Trophoblast cell (in vitro differentiated cells and primary cell): ENCODE measurements around the gene NAA30. TPM values are rescaled to one million over a fixed set of nuclear protein-coding genes. Genes with fewer than 3 reads are reported as not detected.
"Not testable (repeated sequence)": the region's sequence is repeated elsewhere in the genome, so short reads cannot be mapped to it uniquely, and the experiment has no call there.

Experiments used
- DNase-seq, 2 donors: peaks; one replicate each; pipeline ENCODE4 v3.0.0-alpha.2; 2016
- H2AFZ ChIP-seq: 2 replicates; pipeline ENCODE4 v1.6.1; 2013; ENCODE audit warnings: low read length, moderate library complexity, mild to moderate bottlenecking; ENCODE audit not compliant: insufficient read depth, poor library complexity
- H2AK5ac ChIP-seq: 2 replicates; pipeline ENCODE4 v1.6.1; 2013; ENCODE audit warnings: mild to moderate bottlenecking, low read length
- H2BK120ac ChIP-seq: 2 replicates; pipeline ENCODE4 v1.6.1; 2013; ENCODE audit warnings: low read length, mild to moderate bottlenecking, moderate library complexity; ENCODE audit not compliant: insufficient read depth, poor library complexity
- H2BK12ac ChIP-seq: 2 replicates; pipeline ENCODE4 v1.6.1; 2013; ENCODE audit warnings: mild to moderate bottlenecking, low read length, moderate library complexity
- H2BK5ac ChIP-seq: 2 replicates; pipeline ENCODE4 v1.6.1; 2013; ENCODE audit warnings: low read length, low read depth, moderate library complexity, mild to moderate bottlenecking; ENCODE audit not compliant: poor library complexity
- H3K14ac ChIP-seq: 2 replicates; pipeline ENCODE4 v1.6.1; 2013; ENCODE audit warnings: mild to moderate bottlenecking, low read length
- H3K18ac ChIP-seq: 2 replicates; pipeline ENCODE4 v1.6.1; 2013; ENCODE audit warnings: mild to moderate bottlenecking, low read length
- H3K23ac ChIP-seq: 2 replicates; pipeline ENCODE4 v1.6.1; 2013; ENCODE audit warnings: low read length
- H3K27ac ChIP-seq: 2 replicates; pipeline ENCODE4 v1.5.1; 2013; ENCODE audit warnings: low read depth, mild to moderate bottlenecking, inconsistent platforms, low read length, moderate library complexity
- H3K27me3 ChIP-seq: 2 replicates; pipeline ENCODE4 v1.6.1; 2013; ENCODE audit warnings: inconsistent platforms, mild to moderate bottlenecking, low read length, moderate library complexity; ENCODE audit not compliant: insufficient read depth
- H3K36me3 ChIP-seq, 2 experiments: 1 replicate in 1 of 2; 2 replicates in 1 of 2; pipeline ENCODE4 v1.6.1; 2013; ENCODE audit warnings: low read length in 2 of 2, mild to moderate bottlenecking in 2 of 2, moderate library complexity in 1 of 2; ENCODE audit not compliant: insufficient read depth in 2 of 2, control insufficient read depth in 1 of 2
- H3K4ac ChIP-seq: 2 replicates; pipeline ENCODE4 v1.6.1; 2013; ENCODE audit warnings: low read depth, mild to moderate bottlenecking, low read length, moderate library complexity
- H3K4me1 ChIP-seq, 2 experiments: 1 replicate in 1 of 2; 2 replicates in 1 of 2; pipeline ENCODE4 v1.6.1; 2013; ENCODE audit warnings: low read length in 2 of 2, mild to moderate bottlenecking in 2 of 2, moderate library complexity in 1 of 2; ENCODE audit not compliant: insufficient read depth in 2 of 2, control insufficient read depth in 1 of 2
- H3K4me2 ChIP-seq: 2 replicates; pipeline ENCODE4 v1.6.1; 2013; ENCODE audit warnings: inconsistent platforms, mild to moderate bottlenecking, low read length, moderate library complexity
- H3K4me3 ChIP-seq: 2 replicates; pipeline ENCODE4 v1.5.1; 2013; ENCODE audit warnings: mild to moderate bottlenecking, low read depth, low read length, inconsistent platforms
- H3K79me1 ChIP-seq: one replicate; pipeline ENCODE4 v1.6.1; 2013; ENCODE audit warnings: low read length
- H3K79me2 ChIP-seq: 2 replicates; pipeline ENCODE4 v1.6.1; 2013; ENCODE audit warnings: low read length, mild to moderate bottlenecking; ENCODE audit not compliant: control insufficient read depth, insufficient read depth, poor library complexity
- H3K9ac ChIP-seq: 2 replicates; pipeline ENCODE4 v1.6.1; 2013; ENCODE audit warnings: mild to moderate bottlenecking, low read length
- H3K9me3 ChIP-seq: 2 replicates; pipeline ENCODE4 v1.6.1; 2013; ENCODE audit warnings: low read depth, mild to moderate bottlenecking, control low read depth, inconsistent platforms, low read length; ENCODE audit not compliant: insufficient read depth
- H4K12ac ChIP-seq: 2 replicates; pipeline ENCODE4 v1.6.1; 2013; ENCODE audit warnings: low read depth, mild to moderate bottlenecking, low read length, moderate library complexity
- H4K8ac ChIP-seq: 2 replicates; pipeline ENCODE4 v1.6.1; 2013; ENCODE audit warnings: low read depth, mild to moderate bottlenecking, low read length, moderate library complexity
- H4K91ac ChIP-seq: one replicate; pipeline ENCODE4 v1.6.1; 2013; ENCODE audit warnings: low read depth, mild to moderate bottlenecking, low read length, moderate library complexity
- WGBS: extraction: QIAGEN DNeasy Blood & Tissue Kit; methylation state at CpG from one replicate; pipeline ENCODE4 v1.1.7; 2013; ENCODE audit warnings: missing lambda C conversion rate; ENCODE audit not compliant: insufficient read length, insufficient coverage; ENCODE audit errors: extremely low coverage; 5-methylcytosine and 5-hydroxymethylcytosine counted together
- polyA plus RNA-seq: library from polyadenylated mRNA; stranded (reverse); fragments of 200-250 nt; gene quantifications from 2 replicates; pipeline ENCODE4 v1.2.3, GENCODE V29; 2013

The NAA30 gene
- 34.4 and 35.1 TPM in 2 replicates for polyA plus RNA-seq

DNA sequence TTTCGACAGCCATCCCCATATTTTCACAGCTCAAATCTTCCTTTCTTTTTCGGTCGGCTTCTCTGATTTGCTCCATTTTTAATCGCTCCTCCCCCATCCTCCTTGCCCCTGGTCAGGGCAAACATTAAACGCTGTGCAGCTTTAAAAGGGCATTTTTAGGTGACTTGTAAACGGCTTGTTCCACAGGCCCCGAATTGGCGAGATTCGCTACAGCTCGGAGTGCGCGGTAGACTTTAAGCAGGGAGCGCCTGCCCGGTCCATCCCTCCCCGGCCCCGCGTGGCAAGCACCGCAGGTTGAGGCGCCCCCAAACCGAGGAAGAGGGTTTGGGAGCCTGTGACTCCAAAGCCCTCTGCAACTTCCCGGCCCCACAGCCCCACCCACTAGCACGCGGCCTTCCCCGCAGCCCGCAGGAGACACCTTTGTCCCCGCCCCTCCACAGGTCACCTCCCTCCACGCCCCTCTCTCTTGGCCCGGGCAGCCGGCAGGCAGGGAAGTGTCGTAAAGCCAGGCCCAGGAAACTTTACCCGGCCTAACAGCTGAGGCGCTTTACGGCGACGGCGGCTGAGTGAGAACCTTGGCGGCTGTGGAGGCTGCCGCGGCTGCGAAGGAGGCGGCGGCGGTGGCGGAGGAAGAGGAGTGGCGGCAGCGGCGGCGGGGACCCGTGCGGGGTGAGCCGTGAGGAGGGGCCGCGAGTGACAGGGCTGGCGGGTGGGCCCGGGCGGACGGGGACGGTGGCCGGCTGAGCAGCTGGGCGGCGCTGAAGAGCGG lies at the start of gene NAA30:
TSS of gene NAA30 (plus strand) at position 550 of the 769 bp plus-strand sequence. CDS start 372 bp downstream, outside the sequence.
- WGBS, result no CpG with 5 or more reads among the region's 62 CpGs
- no peaks in the 10 kb centered on the region for H3K9me3 ChIP-seq
- H3K27me3 ChIP-seq, result no peaks in the 10 kb centered on the region
- no peak within 1 kb of the TSS for H3K23ac ChIP-seq
- peak within 1 kb of the TSS; percentile 81 for H3K9ac ChIP-seq
- H2AK5ac ChIP-seq, result peak within 1 kb of the TSS; percentile 34
- peak within 1 kb of the TSS; percentile 75 for H4K91ac ChIP-seq
- peak within 1 kb of the TSS; percentile 79 for H4K12ac ChIP-seq
- H3K4ac ChIP-seq, result peak within 1 kb of the TSS; percentile 88
- peak within 1 kb of the TSS; percentile 74 for H2BK5ac ChIP-seq
- peak within 1 kb of the TSS; percentile 62 for H2BK120ac ChIP-seq
- DNase-seq, result peak; percentile 95 to 97
- peak within 1 kb of the TSS; percentile 80 for H2AFZ ChIP-seq
- H3K4me1 ChIP-seq, result peaks cover 4 to 7% of the 10 kb centered on the region in 2 experiments
- peaks cover 12% of the 10 kb centered on the region for H3K79me1 ChIP-seq
- peak within 1 kb of the TSS; percentile 91 for H4K8ac ChIP-seq
- H2BK12ac ChIP-seq, result no peak within 1 kb of the TSS
- H3K27ac ChIP-seq, result peak within 1 kb of the TSS; percentile 54
- peak within 1 kb of the TSS; percentile 79 for H3K4me2 ChIP-seq
- peak within 1 kb of the TSS; percentile 91 for H3K18ac ChIP-seq
- H3K14ac ChIP-seq, result peak within 1 kb of the TSS; percentile 78
- no peaks in the 10 kb centered on the region for H3K36me3 ChIP-seq
- H3K79me2 ChIP-seq, result peaks cover 13% of the 10 kb centered on the region
- H3K4me3 ChIP-seq, result peak within 1 kb of the TSS; percentile 96

DNA sequence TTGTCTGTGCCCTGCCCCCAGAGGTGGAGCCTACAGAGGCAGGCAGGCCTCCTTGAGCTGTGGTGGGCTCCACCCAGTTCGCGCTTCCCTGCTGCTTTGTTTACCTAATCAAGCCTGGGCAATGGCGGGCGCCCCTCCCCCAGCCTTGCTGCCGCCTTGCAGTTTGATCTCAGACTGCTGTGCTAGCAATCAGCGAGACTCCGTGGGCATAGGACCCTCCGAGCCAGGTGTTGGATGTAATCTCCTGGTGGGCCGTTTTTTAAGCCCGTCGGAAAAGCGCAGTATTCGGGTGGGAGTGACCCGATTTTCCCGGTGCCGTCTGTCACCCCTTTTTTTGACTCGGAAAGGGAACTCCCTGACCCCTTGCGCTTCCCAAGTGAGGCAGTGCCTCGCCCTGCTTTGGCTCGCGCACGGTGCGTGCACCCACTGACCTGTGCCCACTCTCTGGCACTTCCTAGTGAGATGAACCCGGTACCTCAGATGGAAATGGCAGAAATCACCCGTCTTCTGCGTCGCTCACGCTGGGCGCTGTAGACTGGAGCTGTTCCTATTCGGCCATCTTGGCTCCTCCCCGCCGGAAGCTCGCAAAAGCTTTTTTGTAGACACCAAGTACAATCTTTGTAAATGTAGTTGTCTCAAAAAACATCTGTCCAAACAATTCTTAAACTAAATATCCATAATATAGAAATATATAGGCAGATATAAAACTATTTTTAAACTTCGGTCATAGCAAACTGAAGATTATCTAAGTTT lies 46.7 kb upstream of the NAA30 start:
- not testable (repeated sequence) for H2BK120ac ChIP-seq, H2AK5ac ChIP-seq, H3K23ac ChIP-seq, H3K79me2 ChIP-seq, H2BK5ac ChIP-seq, H3K36me3 ChIP-seq, H4K12ac ChIP-seq, H3K9me3 ChIP-seq, H3K27ac ChIP-seq, DNase-seq, H3K4me1 ChIP-seq, H3K27me3 ChIP-seq, H3K4me3 ChIP-seq, H3K79me1 ChIP-seq, H3K14ac ChIP-seq, H3K4me2 ChIP-seq, H2AFZ ChIP-seq, H3K18ac ChIP-seq, H3K9ac ChIP-seq, H2BK12ac ChIP-seq, H3K4ac ChIP-seq
- Histone ChIP-seq H4K91ac (peak overlapping the region; percentile 2), H4K8ac (peak overlapping the region; percentile 10)
- no CpG with 5 or more reads among the region's 34 CpGs for WGBS

DNA sequence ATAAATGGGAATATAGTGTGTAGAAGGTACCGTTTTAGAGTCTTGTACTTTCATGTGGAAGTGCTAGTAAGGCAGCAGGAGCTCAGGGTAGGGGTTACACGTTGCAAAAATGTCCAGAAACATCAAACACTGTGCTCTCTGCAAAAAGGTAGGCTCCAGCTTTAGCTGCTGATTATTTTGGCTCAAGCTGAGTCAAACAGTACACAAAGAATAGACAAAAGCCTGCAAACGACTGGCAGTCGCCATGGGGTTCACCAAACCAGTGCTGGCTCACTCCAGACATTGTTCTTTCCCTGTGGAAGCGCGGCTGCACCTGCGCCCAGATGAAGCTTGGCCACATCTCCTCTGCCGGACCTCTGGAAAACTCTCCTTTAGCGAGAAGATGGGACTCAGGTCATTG lies 45.3 kb upstream of the NAA30 start:
- Histone ChIP-seq H2BK12ac (no peak overlapping the region), H3K9me3 (no peaks in the 10 kb centered on the region), H3K4me3 (no peak overlapping the region), H3K36me3 (no peaks in the 10 kb centered on the region), H2AK5ac (no peak overlapping the region), H3K79me2 (no peaks in the 10 kb centered on the region), H4K12ac (no peak overlapping the region), H3K79me1 (no peaks in the 10 kb centered on the region), H3K4ac (no peak overlapping the region), H4K91ac (no peak overlapping the region), H3K14ac (no peak overlapping the region), H3K9ac (no peak overlapping the region), H4K8ac (peak overlapping the region; percentile 10), H3K18ac (no peak overlapping the region), H3K4me1 (no peaks in the 10 kb centered on the region), H3K27ac (no peak overlapping the region), H3K23ac (no peak overlapping the region), H3K4me2 (no peak overlapping the region), H2BK120ac (no peak overlapping the region), H3K27me3 (no peaks in the 10 kb centered on the region), H2BK5ac (no peak overlapping the region), H2AFZ (no peak overlapping the region)
- no peak for DNase-seq
- WGBS, result no CpG with 5 or more reads among the region's 9 CpGs

DNA sequence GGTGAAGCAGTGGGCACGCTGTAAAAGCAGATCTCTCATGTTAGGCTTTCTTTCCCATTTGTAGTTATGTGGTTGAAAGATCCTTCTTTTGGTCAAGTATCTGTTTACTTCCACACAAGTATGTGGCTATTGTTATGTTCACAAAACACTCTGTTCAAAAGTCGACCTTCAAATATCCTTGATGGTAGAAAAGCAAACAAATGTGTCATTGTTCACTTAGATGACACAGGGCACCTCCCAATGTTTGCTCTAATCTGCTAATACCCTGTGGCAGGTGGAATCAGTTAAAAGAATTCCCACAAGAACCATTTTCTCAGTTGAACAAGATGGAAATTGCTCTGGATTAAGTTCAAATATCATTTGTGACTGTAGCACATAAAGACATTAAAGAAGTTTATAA lies 43.6 kb upstream of the NAA30 start:
- Histone ChIP-seq H3K27ac (no peak overlapping the region), H2BK5ac (no peak overlapping the region), H4K91ac (no peak overlapping the region), H3K18ac (no peak overlapping the region), H3K4me2 (no peak overlapping the region), H2BK12ac (no peak overlapping the region), H3K4me3 (no peak overlapping the region), H3K4me1 (no peaks in the 10 kb centered on the region), H4K8ac (no peak overlapping the region), H2AK5ac (no peak overlapping the region), H2AFZ (no peak overlapping the region), H3K27me3 (no peaks in the 10 kb centered on the region), H4K12ac (no peak overlapping the region), H3K79me2 (no peaks in the 10 kb centered on the region), H3K79me1 (no peaks in the 10 kb centered on the region), H3K4ac (no peak overlapping the region), H2BK120ac (no peak overlapping the region), H3K9me3 (no peaks in the 10 kb centered on the region), H3K23ac (no peak overlapping the region), H3K14ac (no peak overlapping the region), H3K36me3 (no peaks in the 10 kb centered on the region), H3K9ac (no peak overlapping the region)
- no CpG with 5 or more reads among the region's 2 CpGs for WGBS
- no peak for DNase-seq
